GM19099 (cell line): ENCODE data around the gene HAO1.

ENCODE experiments used
- POLR2A ChIP-seq: IDR thresholded peaks from 3 replicates; pipeline ENCODE4 v1.6.1; 2011; ENCODE audit warnings: low read depth; ENCODE audit not compliant: insufficient read length; ENCODE audit errors: extremely low read depth

HAO1 gene

GRCh38 chr20:7939663-7940062, 595 bp downstream of the HAO1 start:
- TF ChIP-seq POLR2A, result no peak

DNA sequence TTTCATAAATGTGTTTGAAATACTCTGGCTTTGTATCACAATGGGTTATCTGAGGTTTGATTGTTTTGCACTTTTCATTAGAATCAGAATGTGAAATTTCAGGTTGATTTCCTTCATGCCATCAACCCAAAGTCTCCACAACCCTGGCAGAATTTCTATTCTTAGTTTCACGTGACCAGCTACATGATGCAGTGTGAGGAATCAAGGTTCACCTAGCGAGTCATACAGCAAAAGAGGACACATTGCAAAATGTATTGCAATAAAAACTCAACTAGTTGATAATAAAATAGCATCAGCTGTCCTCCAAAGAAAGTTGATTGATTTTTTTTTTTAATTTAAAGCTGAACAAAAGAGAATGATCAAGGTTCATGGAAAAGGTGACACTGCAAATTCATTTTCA, 2.2 kb downstream of the HAO1 start:
- no peak for TF ChIP-seq POLR2A

GRCh38 chr20:7937328-7937727, 2.9 kb downstream of the HAO1 start:
- no peak for TF ChIP-seq POLR2A

DNA sequence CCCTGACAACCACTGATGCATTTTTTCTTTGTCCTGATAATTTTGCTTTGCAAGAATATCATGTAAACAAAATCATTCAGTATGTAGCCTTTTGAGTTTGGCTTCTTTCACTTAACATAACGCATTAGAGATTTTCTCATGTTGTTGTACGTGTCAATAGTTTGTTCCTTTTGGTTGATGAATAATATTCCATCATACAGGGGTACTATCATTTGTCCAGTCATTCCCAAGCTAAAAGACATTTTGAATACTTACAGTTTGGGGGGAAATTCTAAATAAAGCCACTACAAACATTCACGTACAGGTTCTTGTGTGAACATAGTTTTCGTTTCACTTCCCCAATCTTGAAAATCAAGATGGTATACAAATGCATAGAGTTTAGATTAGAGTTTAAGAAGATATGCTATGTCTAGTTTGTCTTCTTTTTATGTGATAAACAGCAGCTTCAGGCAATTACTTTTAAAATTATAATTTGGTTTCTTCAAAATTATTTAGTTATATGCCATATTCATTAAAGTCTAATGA, 5.2 kb downstream of the HAO1 start:
- TF ChIP-seq POLR2A, result no peak

DNA sequence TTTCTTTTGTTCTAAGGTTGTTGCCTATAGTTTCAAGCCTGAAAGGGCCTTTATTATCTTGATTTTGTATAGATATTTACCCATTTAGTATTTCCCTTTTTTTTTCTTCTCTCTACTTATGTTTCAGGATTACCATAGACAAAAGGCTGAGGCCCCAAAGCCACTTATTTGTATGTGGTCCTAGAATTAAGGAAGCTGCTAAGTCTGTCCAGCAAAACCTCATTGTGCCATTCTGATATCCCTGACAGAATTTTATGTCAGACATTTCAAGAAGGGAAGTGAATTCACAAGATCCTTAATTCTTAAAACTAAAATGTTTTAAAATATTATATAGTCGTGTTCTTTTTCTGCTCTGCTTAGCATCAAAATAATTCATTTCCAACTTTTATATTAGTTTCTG, 6.9 kb downstream of the HAO1 start:
- TF ChIP-seq POLR2A, result no peak

GRCh38 chr20:7930343-7930742, 9.9 kb downstream of the HAO1 start:
- no peak for TF ChIP-seq POLR2A

DNA sequence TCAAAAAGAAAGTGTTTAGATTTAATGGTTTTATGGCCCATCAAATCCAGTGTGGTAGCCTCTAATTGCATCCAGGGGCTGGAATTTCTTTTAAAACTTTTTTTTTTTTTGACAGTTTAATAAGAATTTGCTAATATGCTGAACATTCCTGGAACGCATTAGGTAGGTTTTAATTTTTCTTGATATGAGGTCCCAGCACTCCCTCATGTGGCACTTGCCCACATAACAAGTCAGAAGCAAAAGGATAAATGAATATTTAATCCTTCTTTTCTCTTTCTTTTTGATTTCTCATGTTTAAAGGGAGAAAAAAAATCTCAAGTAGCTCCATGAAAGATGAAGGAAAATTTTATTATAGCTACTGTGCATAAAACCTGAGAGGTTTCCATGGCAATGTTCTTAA, 13.5 kb downstream of the HAO1 start:
- no peak for TF ChIP-seq POLR2A

DNA sequence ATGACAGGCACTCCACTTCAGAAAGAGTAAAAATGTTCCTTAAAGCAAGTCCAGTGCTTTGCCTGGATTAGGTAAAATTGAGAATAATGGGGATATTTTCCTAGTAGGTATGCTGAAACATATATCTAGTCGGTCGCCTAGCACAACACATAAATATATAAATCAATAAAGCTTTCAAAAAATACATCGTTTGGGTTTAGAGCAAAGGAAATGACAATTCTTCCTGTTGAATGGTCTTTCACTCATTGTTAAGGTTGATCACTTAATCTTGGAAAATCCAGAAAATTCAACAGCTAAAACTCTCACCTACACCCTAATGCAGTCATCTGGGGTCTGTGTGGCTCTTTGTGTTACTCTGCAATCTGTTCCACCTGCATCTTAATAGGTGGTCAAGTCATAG, 13.9 kb downstream of the HAO1 start:
- no peak for TF ChIP-seq POLR2A

- TF ChIP-seq POLR2A, result no peak
These were observed 15.6 kb downstream of the HAO1 start for GRCh38 chr20:7924692-7925091.

DNA sequence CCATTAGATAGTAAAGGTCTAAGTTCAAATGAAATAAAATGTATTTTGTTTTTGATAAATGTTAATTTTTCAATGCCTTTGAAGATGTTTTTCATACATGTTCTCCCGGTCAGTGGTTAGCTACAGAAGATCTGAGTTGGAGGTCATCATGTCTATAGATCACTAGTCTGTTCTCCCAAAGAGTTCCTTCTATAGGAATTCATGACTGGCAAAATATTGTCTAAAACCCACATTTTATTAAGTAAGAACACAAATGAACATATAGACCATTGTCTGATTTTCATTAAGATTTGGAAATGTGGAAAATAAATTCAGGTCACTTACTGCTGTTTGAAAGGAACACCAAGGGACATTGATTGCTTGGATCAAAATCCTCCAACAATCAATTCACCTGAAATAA, 23.6 kb downstream of the HAO1 start:
- TF ChIP-seq POLR2A, result no peak

DNA sequence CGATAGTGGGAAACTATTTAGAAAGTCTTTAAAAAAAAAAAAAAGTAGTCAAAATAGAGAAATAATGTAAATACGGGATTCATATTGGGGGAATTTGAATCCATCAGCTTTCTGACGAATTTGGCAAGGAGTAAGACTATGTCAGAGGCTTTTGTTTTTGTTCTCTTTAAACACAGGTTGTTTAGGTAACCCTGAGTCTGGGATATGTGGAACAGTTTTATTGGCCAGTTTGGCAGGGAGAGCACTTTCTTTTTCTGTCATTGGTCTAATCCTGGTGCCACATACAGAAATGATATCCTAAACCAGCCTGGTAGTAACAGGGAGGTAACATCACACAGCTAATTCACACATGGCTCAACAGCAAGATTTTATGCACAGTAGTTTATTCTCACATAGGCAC, 27.7 kb downstream of the HAO1 start:
- TF ChIP-seq POLR2A, result no peak

DNA sequence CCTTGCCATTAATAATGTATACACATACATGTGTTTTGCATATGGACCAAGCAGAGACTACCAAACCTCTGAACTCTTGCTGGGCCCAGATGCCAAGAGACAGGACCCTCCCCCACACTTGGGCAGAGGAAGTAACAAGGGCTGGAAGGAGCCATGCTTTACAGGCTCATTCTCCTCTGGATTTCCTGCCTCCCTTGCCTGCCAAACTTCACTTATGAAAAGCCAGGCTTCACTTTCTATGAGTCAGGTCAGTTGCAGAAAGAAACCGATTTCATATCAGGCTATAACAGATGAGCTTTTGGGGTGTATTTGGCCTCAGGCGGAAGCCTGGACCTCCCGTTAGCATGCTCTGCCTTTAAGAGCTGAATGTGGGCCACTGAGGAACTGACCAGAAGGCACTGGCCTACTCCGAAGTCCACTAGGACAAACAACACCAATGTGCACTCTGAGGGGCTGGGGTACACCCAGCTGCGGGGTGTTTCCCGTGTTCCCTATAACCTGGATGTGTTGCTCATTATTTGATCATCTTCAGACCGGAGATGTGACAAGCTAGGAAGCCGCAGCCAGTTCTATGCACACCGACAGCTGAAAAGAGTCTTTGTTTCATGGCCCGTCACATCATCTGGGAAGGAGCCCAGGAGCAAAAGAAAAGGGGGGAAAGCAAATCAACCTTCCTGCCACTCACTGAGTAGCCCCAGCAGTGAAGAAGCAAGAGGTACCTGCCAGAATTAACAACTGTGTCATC, 28.5 kb downstream of the HAO1 start:
- TF ChIP-seq POLR2A, result no peak

- TF ChIP-seq POLR2A, result no peak
These were observed 31.4 kb downstream of the HAO1 start for GRCh38 chr20:7908905-7909304.

DNA sequence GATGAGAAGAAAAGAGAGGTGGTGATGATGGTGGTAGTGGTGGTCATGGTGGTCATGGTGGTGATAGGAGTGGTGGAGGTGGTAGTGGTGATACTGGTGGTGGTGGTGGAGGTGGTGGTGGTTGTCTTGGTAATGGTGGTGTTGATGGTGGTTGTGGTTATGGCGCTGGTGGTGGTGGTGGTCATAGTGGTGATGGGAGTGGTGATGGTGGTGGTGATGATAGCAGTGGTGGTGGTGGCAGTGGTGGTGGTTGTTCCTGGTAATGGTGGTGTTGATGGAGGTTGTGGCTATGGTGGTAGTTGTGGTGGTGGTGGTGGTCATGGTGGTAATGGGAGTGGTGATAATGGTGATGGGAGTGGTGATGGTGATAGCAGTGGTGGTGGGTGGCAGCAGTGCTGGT, 36.8 kb downstream of the HAO1 start:
- TF ChIP-seq POLR2A, result no peak

GRCh38 chr20:7902879-7903278, 37.4 kb downstream of the HAO1 start:
- no peak for TF ChIP-seq POLR2A

DNA sequence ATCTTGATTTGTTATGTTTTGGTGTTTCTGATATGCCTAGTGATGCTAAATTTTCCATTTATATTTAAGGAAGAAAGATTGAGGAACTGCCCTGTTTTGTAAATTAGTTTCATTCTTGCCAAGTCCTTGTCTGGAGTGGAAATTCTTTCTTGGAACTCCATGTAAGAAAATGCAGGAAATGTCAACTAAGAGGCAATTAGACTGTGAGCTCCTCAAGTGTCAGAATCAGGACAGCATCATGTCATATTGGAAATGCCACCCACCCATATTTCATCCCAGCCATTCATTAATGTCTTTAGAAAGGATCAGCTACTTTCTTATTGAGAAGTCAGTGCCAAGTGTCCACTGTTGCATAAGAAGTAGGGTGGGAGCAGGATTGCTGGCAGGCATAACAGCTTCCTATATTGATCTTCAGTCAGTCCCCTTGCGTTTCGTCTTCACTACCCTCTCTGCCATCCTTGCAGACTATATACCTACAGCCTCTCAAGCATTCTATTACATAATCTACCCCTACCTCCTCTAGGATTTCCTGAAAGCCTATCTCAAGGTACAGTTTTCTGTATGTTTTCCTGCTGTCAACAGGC, 42.4 kb downstream of the HAO1 start:
- TF ChIP-seq POLR2A, result no peak

GRCh38 chr20:7893014-7893730, 47.1 kb downstream of the HAO1 start:
- TF ChIP-seq POLR2A, result no peak

DNA sequence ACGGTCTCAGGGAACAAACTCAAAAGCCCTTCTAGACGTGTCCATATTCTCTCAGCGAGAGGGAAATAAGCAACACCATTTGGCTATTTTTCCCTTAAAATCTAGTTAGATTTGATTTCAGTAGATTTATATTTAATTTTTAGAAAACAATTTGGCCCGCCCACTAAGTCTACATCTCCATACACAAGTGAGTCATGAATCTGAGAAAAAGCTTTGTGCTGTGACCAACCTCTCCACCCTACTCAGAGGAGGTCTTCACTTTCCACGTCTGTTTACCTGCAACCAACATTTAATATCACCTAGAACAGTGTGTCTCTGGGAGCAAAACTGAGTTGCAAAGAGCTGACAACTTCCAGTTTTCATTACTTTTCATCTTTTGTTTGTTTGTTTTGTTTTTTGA, 48.6 kb downstream of the HAO1 start:
- TF ChIP-seq POLR2A, result no peak
